ENCODE results near the gene NOL3.

NOL3 gene

GRCh38 chr16:67204076-67204475 is 33.7 kb downstream of the NOL3 start:
- H3K27ac ChIP-seq = no peak overlapping the region
- TF ChIP-seq, protein P1, sequence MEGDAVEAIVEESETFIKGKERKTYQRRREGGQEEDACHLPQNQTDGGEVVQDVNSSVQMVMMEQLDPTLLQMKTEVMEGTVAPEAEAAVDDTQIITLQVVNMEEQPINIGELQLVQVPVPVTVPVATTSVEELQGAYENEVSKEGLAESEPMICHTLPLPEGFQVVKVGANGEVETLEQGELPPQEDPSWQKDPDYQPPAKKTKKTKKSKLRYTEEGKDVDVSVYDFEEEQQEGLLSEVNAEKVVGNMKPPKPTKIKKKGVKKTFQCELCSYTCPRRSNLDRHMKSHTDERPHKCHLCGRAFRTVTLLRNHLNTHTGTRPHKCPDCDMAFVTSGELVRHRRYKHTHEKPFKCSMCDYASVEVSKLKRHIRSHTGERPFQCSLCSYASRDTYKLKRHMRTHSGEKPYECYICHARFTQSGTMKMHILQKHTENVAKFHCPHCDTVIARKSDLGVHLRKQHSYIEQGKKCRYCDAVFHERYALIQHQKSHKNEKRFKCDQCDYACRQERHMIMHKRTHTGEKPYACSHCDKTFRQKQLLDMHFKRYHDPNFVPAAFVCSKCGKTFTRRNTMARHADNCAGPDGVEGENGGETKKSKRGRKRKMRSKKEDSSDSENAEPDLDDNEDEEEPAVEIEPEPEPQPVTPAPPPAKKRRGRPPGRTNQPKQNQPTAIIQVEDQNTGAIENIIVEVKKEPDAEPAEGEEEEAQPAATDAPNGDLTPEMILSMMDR (IDR thresholded peaks at IDR 0.05) = no peak
- H3K4me1 ChIP-seq = peaks cover 0 to 9% (median 0%) of the 10 kb centered on the region in 4 donors
- no peak for DNase-seq
- H3K27me3 ChIP-seq = no peaks in the 10 kb centered on the region
- intact Hi-C loops (cut with DNase I; ENCODE audit: low total_unique reads) = no loop called here
- no peak overlapping the region for H3K4me3 ChIP-seq
- no peaks in the 10 kb centered on the region for H3K9me3 ChIP-seq
- peaks cover 4 to 63% (median 23%) of the 10 kb centered on the region in 3 donors for H3K36me3 ChIP-seq

GRCh38 chr16:67206129-67206837 is 35.9 kb downstream of the NOL3 start:
- peaks cover 4 to 67% (median 23%) of the 10 kb centered on the region in 3 donors for H3K36me3 ChIP-seq
- intact Hi-C loops (cut with DNase I; ENCODE audit: low total_unique reads) = no loop called here
- TF ChIP-seq, protein P1 (IDR thresholded peaks at IDR 0.05) = no peak

GRCh38 chr16:67206838-67207248 is 36.5 kb downstream of the NOL3 start:
- TF ChIP-seq, protein P1 (IDR thresholded peaks at IDR 0.05) = no peak
- Histone ChIP-seq H3K9me3 (no peaks in the 10 kb centered on the region), H3K36me3 (peaks cover 4 to 67% (median 18%) of the 10 kb centered on the region in 3 donors), H3K4me3 (no peak overlapping the region), H3K4me1 (no peaks in the 10 kb centered on the region), H3K27me3 (no peaks in the 10 kb centered on the region), H3K27ac (no peak overlapping the region)
- no peak for DNase-seq
- intact Hi-C loops (cut with DNase I; ENCODE audit: low total_unique reads) = no loop called here

More at GRCh38 chr16:67206129-67206837, 35.9 kb downstream of the NOL3 start:
- Histone ChIP-seq H3K27me3 (no peaks in the 10 kb centered on the region), H3K4me3 (no peak overlapping the region), H3K4me1 (no peaks in the 10 kb centered on the region), H3K9me3 (no peaks in the 10 kb centered on the region), H3K27ac (no peak overlapping the region)
- DNase-seq = no peak

DNA sequence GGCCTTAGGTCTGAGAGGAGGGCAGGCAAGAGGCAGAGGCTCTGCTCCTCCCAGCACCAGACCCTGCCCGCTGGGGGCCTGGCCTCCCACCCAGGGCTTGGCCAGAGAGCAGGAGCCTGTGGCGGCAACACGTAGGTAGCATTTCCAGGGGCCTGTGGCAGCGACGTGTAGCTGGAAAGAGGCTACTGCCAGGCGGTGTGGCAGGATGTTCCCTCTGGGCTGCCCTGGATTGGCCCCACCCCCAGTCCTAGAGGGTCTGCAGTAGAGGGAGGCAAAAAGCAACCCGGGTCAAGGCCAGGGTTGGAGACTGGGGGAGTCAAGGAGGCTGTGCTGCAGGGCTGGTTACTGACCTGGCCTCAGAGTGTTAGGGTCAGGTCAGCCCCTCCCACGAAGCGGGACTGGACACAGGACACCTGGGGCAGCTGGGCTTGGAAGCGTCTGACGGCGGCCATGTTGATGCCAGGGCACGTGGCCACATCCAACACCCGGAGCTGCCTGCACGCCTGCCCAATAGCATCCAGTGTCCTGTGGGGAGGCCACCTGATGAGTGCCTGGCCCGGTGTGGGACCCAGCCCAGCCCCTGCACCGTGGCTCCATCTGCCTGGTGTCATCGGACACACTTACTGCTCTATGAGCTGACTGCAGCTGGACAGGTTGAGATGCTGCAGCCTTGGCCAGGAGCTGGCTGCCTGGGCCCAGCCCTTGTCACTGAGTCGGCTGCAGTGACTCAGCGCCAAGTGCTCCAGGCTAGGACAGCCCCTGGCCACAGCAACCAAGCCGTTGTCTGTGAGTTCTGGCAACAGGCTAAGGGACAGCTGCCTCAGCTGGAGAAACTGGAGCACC is 37.1 kb downstream of the NOL3 start:
- no peak for DNase-seq
- no peak overlapping the region for H3K4me3 ChIP-seq
- H3K4me1 ChIP-seq = no peaks in the 10 kb centered on the region
- no peaks in the 10 kb centered on the region for H3K27me3 ChIP-seq
- H3K27ac ChIP-seq = no peak overlapping the region
- H3K36me3 ChIP-seq = peaks cover 4 to 62% (median 12%) of the 10 kb centered on the region in 3 donors
- no peaks in the 10 kb centered on the region for H3K9me3 ChIP-seq
- TF ChIP-seq, protein P1 (IDR thresholded peaks at IDR 0.05) = no peak
- intact Hi-C loops (cut with DNase I; ENCODE audit: low total_unique reads) = no loop called here

- Histone ChIP-seq H3K4me3 (no peak overlapping the region), H3K9me3 (no peaks in the 10 kb centered on the region), H3K27ac (no peak overlapping the region), H3K4me1 (no peaks in the 10 kb centered on the region), H3K27me3 (no peaks in the 10 kb centered on the region), H3K36me3 (peaks cover 2 to 60% (median 6%) of the 10 kb centered on the region in 3 donors)
- TF ChIP-seq, protein P1 (IDR thresholded peaks at IDR 0.05) = no peak
- DNase-seq = no peak
- intact Hi-C loops (cut with DNase I; ENCODE audit: low total_unique reads) = no loop called here
Observed at GRCh38 chr16:67208154-67208896, 38.0 kb downstream of the NOL3 start.

Data from tibial artery (tissue), 4 donors.